Stomach (tissue), 4 donors: ENCODE measurements around the gene MORC1.

Experiments used
- CTCF ChIP-seq, 7 experiments: fragments of 450-650 bp in 4 of 7; fragments of 200-600 bp in 3 of 7; sonication (generic) in 3 of 7; IDR thresholded peaks; one replicate each; pipeline ENCODE4 v1.5.1; 2016 to 2019; ENCODE audit warnings: antibody characterized with exemption in 7 of 7, control low read depth in 2 of 7, mild to moderate bottlenecking in 1 of 7
- EP300 ChIP-seq: sonication (generic); formaldehyde crosslinking; IDR thresholded peaks from one replicate; pipeline ENCODE4 v1.6.1; 2017; ENCODE audit warnings: antibody characterized with exemption
- POLR2A ChIP-seq, 4 donors: fragments of 450-650 bp; IDR thresholded peaks; one replicate each; pipeline ENCODE4 v1.6.1; 2016; ENCODE audit warnings: antibody characterized with exemption in 4 of 4, control low read depth in 2 of 4, mild to moderate bottlenecking in 1 of 4, moderate library complexity in 1 of 4
- POLR2AphosphoS5 ChIP-seq, 3 donors: sonication (generic); formaldehyde crosslinking; IDR thresholded peaks; one replicate each; pipeline ENCODE4 v1.6.1; 2016; ENCODE audit warnings: antibody characterized with exemption in 3 of 3

GRCh38 chr3:108940166-108940565 is 177.8 kb downstream of the MORC1 start:
- TF ChIP-seq CTCF (IDR thresholded peaks at IDR 0.05) (no peak), POLR2A (IDR thresholded peaks at IDR 0.05) (no peak), POLR2AphosphoS5 (IDR thresholded peaks at IDR 0.05) (no peak), EP300 (no peak)
